GOT3 (cell line): ENCODE results near the gene ESRRA.
"Not testable (repeated sequence)": the region's sequence is repeated elsewhere in the genome, so short reads cannot be mapped to it uniquely, and the experiment has no call there.

ENCODE experiments used
- DNase-seq: peaks from one replicate; lab custom pipeline; 2025; ENCODE audit warnings: mixed read lengths; lab: John Stamatoyannopoulos, UW

ESRRA gene

DNA sequence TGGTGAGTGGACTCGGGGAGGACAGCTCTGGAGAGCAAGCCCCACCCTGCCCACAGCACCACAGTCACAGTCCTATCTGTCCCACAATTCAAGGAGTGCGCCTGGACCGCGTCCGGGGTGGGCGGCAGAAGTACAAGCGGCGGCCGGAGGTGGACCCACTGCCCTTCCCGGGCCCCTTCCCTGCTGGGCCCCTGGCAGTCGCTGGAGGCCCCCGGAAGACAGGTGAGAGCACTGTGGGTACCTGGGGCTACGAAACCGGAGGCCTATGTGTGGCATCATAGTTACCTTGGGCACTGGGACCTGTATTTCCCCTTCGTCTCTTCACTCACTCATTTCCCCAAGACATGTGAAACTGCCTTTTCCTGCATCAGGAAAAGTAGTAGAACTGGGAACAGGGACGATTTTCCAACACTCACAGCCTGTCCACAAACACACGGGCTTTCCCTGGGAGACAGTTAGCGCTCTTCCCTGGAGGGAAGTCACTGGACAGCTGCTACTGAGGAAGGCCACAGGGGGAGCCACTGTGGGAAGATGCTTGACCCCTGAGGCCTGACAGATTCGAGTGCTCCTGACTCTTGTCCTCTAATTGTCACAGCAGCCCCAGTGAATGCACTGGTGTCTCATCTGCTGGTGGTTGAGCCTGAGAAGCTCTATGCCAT, 9.0 kb downstream of the ESRRA start:
- no peak for DNase-seq

- no peak for DNase-seq
These were observed 9.7 kb downstream of the ESRRA start for GRCh38 chr11:64314805-64315561.

- not testable (repeated sequence) for DNase-seq
These were observed 10.6 kb downstream of the ESRRA start for GRCh38 chr11:64315667-64316526.

- no peak for DNase-seq
These were observed 11.5 kb downstream of the ESRRA start for GRCh38 chr11:64316672-64317324.

GRCh38 chr11:64317325-64317960, 12.1 kb downstream of the ESRRA start, which contains the start of gene TRMT112:
TRMT112 (minus strand) TSS chr11:64317559; CDS start chr11:64317526, 33 bp downstream.
- peak; percentile 81 for DNase-seq

DNA sequence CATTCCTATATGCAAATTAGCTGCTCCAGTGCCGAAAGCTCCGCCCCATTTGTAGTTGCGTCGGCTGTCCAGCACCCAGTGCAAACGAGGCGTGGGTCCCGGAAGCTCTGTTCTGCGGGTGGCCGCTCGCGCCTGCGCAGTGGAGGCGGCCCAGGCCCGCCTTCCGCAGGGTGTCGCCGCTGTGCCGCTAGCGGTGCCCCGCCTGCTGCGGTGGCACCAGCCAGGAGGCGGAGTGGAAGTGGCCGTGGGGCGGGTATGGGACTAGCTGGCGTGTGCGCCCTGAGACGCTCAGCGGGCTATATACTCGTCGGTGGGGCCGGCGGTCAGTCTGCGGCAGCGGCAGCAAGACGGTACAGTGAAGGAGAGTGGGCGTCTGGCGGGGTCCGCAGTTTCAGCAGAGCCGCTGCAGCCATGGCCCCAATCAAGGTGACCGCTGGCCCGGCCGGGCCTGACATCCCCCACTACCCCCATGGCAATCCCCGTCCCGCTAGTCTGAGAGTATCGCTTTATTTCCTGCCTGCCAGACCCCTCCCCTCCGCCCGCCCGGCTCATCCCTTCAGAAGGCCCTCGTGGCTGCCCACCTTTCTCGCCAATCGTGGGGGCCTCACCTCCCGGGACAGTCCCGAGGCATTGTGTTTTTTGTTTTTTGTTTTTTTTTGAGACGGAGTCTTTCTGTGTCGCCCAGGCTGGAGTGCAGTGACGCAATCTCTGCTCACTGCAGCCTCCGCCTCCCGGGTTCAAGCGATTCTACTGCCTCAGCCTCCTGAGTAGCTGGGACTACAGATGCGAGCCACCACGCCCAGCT, 12.8 kb downstream of the ESRRA start, which contains the start of gene PRDX5:
Gene PRDX5 (plus strand): TSS at position 161 of the 805 bp plus-strand sequence. CDS start 95 bp downstream, at position 256.
- DNase-seq = peak; percentile 85

- no peak for DNase-seq
These were observed 13.7 kb downstream of the ESRRA start for GRCh38 chr11:64318766-64319761.

DNA sequence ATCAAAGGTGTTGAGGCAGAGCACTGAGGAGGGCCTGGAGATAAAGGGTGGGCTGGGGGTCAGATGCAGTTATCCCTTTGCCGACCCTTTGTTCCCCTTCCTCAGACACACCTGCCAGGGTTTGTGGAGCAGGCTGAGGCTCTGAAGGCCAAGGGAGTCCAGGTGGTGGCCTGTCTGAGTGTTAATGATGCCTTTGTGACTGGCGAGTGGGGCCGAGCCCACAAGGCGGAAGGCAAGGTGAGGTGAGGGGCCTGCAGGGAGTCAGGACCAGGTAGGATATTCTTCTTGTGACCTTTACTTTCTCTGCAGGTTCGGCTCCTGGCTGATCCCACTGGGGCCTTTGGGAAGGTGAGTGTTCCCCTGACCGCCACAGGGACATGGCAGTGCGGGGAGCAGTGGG, 15.2 kb downstream of the ESRRA start:
- DNase-seq = no peak

DNA sequence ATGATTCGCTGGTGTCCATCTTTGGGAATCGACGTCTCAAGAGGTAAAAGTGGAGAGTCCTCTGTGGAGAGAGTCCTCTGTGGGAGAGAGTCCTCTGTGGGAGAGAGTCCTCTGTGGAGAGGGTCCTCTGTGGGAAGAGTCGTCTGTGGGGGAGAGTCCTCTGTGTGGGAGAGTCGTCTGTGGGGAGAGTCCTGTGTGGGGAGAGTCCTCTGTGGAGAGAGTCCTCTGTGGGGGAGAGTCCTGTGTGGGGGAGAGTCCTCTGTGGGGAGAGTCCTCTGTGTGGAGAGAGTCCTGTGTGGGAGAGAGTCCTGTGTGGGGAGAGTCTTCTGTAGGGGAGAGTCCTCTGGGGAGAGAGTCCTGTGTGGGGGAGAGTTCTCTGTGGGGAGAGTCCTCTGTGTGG, 15.7 kb downstream of the ESRRA start:
- no peak for DNase-seq

DNA sequence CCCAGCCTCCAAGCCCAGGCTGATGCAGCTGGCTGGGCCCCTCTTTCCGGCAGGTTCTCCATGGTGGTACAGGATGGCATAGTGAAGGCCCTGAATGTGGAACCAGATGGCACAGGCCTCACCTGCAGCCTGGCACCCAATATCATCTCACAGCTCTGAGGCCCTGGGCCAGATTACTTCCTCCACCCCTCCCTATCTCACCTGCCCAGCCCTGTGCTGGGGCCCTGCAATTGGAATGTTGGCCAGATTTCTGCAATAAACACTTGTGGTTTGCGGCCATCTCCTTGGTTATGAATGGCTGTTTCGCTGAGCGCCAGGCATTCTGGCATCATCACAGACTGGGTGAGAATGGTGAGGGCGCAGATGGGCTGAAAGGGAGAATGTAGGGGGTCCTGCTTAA, 16.2 kb downstream of the ESRRA start:
- DNase-seq = no peak

DNA sequence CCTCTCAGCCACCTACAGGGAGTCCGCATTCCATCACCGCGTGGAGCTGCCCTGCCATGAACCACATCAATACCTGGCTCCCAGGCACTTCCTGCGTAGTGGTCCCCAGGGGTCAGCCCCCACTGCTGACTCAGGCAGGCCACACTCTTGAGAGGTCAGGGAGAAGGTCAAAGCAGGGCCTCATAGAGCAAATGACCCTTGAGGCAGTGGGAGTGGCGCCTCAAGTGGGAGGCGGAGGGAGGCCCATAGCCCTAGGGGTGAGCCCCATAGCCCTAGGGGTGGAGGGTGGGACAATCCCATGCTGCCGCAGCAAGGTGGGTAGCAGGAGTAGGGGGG, 17.6 kb downstream of the ESRRA start:
- no peak for DNase-seq

GRCh38 chr11:64323373-64323772, 18.0 kb downstream of the ESRRA start:
- DNase-seq = no peak

DNA sequence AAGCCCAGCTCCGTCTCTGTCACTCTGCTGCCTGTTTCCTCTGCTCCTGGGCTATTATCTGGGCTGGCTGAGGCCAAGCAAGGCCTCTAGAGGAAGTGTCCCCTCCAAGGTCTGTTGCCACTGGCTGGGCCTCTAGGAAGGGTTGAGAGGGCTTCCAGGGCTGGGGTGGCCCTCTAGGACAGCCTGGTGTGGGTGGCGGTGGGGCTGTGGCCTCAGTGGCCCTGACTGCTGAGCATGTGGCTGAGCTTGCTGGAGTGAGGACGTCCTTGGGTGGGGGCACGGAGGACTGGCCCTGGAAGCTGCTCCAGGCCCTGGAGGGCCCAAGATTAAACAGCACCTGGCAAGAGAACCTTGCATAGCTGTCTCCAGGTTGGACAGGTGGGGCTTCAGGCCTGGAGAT, 18.7 kb downstream of the ESRRA start:
- not testable (repeated sequence) for DNase-seq

GRCh38 chr11:64324692-64325469, 19.6 kb downstream of the ESRRA start:
- no peak for DNase-seq

GRCh38 chr11:64327375-64327774, 22.1 kb downstream of the ESRRA start:
- no peak for DNase-seq

DNA sequence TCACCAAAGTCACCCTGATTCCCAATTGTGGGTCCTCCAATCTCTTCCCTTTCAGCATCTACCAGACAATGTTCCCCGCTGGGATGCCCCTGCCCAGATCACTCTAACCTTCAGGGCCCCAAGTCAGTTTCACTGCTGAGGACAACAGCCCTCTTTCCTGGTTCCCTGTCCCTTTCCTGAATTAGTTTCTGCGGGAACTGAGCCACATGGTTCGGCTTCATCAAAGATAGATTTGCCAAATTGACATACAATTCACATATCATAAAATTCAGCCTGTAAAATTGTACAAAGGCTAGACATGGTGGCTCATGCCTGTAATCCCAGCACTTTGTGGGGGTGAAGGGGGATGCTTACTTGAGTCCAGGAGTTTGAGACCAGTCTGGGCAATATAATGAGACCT, 22.7 kb downstream of the ESRRA start:
- DNase-seq = no peak

GRCh38 chr11:64330888-64331287, 25.6 kb downstream of the ESRRA start:
- no peak for DNase-seq

- peak; percentile 64 for DNase-seq
These were observed 26.4 kb downstream of the ESRRA start for GRCh38 chr11:64331569-64332371.
